Stimulated activated CD4-positive, alpha-beta T cell treated with anti-CD3 and anti-CD28 coated beads, Interleukin-12 subunit alpha, Interleukin-12 subunit beta, amount 100 ng/mL, for 24 hours (primary cell): ENCODE measurements around the gene TMPRSS9.

ENCODE experiments used
- DNase-seq, 2 experiments: peaks; one replicate each; pipeline ENCODE4 v3.0.0-alpha.2; 2020; ENCODE audit warnings: low read depth in 2 of 2

TMPRSS9 gene

GRCh38 chr19:2421581-2422306 lies 61.7 kb downstream of the TMPRSS9 start:
- no peak for DNase-seq

DNA sequence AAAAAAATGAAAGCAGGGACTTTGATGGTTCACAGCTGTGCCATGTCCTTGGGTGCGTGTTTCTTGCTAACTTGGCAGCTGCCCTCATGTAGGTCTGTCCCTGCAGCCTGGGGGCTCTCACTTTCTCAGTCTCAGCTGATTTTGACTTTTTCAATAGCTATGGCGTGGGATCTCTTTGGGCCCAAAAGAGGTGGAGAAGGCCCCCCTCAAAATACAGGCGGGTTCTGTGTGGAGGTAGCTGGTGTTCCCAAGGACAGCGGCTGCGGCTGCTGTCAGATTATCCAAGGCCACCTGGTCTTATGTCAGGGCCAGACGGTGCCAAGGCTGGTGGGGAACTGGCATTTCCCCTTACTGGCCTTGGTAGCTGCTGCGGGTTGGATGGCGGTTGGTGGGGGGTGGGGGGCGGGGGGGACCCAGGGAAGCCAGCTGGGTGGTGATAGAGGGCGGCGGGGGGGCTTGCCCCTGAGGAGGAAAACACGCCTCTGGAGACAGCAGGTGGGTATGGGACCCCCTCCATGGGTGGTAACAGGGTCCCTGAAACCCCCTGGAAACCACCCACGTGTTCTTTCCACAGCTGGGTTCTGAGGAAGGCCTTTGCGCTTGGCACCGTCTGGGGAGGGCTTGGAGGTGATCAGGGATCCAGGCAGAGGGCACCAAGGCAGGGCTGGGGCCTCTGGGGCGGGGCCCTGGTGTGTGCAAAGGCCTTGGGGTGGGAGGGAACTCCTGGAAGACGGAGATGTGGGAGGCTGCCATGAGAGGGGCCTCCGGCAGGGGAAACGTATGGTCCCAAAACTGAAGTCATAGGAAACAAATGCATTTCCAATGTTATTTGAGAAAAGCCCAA lies 63.2 kb downstream of the TMPRSS9 start:
- no peak for DNase-seq

- no peak for DNase-seq
Observed at GRCh38 chr19:2423915-2424685, 64.0 kb downstream of the TMPRSS9 start.

DNA sequence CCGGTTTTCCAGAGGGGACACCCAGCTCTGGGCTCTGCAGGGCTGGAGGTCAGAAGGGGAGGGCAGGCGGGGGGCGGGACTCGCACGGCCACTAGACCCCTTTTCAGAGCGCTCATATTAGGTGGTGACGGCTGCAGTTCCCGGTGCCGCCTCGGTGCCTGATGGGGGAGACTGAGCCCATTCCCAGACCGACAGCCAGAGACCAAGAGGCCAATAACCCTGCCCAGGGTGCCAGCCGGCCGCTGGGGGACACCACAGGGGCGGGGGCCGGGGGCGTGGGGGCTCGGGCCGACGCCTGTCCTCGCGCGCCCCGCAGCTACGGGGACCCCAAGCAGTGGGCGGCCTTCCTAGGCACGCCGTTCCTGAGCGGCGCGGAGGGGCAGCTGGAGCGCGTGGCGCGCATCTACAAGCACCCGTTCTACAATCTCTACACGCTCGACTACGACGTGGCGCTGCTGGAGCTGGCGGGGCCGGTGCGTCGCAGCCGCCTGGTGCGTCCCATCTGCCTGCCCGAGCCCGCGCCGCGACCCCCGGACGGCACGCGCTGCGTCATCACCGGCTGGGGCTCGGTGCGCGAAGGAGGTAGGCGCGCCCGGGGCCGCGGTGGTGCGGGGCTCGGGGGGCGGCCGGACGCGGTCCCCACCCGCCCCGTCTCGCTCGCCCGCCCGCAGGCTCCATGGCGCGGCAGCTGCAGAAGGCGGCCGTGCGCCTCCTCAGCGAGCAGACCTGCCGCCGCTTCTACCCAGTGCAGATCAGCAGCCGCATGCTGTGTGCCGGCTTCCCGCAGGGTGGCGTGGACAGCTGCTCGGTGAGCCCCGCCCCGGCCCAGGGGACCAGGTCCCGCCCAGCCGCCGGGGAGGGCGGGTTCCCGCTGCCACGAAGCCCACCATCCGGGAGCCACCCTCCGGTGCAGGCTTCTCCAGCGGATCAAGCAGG lies 64.9 kb downstream of the TMPRSS9 start:
- DNase-seq = no peak

DNA sequence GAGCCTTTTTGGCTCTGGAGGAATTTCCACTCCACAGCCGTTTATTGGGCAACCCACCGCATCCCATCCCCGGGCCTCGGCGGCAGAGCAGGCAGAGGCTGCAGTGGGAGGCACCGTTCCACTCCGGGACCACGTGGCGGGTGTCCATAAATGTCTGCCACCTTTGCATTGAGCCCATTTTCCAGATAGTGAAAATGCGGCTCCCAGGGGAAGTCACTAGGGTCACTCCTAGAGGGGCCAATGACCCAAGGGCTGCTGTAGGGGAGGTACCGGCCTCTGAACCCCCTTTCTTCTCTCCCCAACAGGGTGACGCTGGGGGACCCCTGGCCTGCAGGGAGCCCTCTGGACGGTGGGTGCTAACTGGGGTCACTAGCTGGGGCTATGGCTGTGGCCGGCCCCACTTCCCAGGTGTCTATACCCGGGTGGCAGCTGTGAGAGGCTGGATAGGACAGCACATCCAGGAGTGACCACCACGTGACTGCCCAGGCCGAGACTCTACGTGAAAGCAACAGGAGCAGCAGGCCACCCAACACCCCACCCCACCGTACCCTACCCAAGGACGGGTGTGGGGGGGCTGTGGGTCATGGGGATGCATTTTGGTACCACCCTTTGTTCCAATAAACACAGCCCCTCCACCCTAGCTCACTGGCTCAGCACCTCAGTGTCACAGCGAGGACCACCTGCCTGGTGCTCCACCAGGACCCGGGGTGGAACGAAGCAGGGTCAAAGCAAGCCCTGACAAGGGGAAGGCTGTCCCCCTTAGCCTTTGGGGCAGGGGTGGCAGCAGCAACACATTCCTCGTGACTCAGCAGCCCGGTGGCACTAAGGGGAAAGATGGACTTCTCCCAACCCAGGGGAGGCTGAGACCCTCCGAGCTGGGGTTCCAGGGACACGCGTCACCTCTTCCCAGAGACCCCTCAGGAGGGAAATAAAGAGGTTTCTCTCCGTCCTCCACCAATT lies 65.8 kb downstream of the TMPRSS9 start:
- no peak for DNase-seq

GRCh38 chr19:2426611-2427428 lies 66.8 kb downstream of the TMPRSS9 start:
- peak; percentile 23 to 45 for DNase-seq

GRCh38 chr19:2427429-2428320 lies 67.6 kb downstream of the TMPRSS9 start, which contains the start of gene TIMM13:
Gene TIMM13 (minus strand): TSS chr19:2427586. CDS start chr19:2427533, 53 bp downstream.
- DNase-seq = peak; percentile 93

DNA sequence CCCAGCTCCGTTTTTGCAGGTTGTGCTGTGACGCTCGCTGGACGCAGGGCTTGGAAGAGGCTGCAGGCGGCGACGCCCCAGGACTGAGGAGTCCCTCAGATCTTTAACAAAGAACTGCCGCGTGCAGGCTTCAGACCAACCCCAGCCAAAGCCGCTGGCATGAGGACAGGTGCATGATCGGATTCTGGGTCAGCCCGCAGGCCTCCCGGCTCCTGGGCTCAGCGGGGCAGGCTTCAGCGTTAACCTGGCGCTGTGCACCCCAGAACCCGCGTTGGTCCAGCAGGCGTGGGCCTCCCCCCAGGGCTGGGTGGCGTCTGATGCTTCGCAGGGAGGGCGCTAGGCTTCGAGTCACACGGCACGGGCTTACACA lies 68.2 kb downstream of the TMPRSS9 start:
- no peak for DNase-seq

- no peak for DNase-seq
Observed at GRCh38 chr19:2428756-2429711, 69.0 kb downstream of the TMPRSS9 start.

DNA sequence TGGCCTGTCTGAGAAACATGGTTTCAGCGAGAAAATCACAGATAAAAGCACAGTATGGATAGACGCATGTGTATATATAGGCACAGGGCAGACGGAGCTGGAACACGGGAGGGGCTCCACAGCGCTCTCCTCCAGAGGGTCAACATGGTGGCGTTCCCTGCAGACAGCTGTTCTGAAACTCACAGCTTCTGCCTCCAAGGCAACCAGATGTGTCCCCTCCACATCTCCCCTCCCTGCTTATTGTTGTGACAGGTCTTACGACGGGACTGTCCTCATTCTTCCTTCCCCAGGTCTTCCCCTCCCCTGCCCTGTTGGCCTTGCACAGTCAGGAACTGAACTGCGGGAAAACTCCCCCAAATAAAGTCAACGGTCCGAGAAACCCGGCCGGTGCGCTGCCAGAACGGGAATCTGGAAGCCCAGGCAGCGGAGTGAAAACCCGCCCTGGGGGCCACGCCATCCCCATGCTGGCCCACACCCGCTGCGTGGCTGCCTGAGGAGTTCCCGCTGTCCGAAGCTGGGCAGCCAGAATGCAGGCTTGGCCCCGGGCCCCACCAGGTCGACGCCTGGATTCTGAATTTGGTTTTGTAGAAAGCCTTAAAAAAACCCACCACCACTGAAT lies 70.0 kb downstream of the TMPRSS9 start:
- no peak for DNase-seq

DNA sequence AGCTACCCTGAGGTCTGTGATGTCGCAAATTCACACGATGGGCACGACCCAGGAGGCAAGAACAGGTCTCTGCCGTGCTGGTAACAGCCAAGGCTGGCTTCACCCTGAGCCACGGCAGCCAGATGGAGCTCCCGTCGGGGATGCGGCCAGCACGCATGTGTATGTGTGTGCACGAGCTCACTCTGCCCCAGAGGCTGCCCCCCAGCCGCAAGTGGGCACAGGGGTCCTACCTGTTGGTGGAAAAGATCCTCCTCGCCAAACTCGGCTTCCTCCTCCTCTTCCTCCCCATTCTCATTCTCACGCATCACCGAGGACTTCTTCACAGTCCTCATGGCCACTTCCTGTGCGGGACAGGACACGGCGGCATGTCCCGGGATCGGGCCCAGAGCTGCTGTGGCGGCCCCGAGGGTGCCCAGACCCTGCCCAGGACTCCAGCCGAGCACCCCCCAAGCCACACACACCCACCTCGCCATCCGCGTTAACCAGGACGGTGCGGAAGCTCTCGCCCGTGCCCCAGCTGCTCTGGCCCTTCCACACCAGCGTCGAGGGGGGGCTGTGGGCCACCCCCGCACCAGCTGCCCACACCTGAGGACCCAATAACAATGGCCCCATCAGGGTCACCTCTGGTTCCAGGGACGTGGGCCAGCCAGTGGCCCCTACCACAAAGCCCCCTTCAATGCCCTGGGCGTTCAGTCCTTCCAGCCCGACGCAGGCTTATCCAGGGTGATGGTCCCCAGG lies 71.4 kb downstream of the TMPRSS9 start:
- no peak for DNase-seq

GRCh38 chr19:2432131-2432848 lies 72.2 kb downstream of the TMPRSS9 start:
- no peak for DNase-seq

- no peak for DNase-seq
Observed at GRCh38 chr19:2433854-2434253, 73.8 kb downstream of the TMPRSS9 start.

- no peak for DNase-seq
Observed at GRCh38 chr19:2434267-2434666, 74.2 kb downstream of the TMPRSS9 start.

- no peak for DNase-seq
Observed at GRCh38 chr19:2434721-2435265, 74.7 kb downstream of the TMPRSS9 start.
